NCI-H446 (cell line): ENCODE measurements around the gene THAP11.
"Not testable (repeated sequence)": the region's sequence is repeated elsewhere in the genome, so short reads cannot be mapped to it uniquely, and the experiment has no call there.

ENCODE experiments used
- DNase-seq, 2 experiments: peaks; one replicate each; lab custom pipeline; 2025; lab: John Stamatoyannopoulos, UW

THAP11 gene

DNA sequence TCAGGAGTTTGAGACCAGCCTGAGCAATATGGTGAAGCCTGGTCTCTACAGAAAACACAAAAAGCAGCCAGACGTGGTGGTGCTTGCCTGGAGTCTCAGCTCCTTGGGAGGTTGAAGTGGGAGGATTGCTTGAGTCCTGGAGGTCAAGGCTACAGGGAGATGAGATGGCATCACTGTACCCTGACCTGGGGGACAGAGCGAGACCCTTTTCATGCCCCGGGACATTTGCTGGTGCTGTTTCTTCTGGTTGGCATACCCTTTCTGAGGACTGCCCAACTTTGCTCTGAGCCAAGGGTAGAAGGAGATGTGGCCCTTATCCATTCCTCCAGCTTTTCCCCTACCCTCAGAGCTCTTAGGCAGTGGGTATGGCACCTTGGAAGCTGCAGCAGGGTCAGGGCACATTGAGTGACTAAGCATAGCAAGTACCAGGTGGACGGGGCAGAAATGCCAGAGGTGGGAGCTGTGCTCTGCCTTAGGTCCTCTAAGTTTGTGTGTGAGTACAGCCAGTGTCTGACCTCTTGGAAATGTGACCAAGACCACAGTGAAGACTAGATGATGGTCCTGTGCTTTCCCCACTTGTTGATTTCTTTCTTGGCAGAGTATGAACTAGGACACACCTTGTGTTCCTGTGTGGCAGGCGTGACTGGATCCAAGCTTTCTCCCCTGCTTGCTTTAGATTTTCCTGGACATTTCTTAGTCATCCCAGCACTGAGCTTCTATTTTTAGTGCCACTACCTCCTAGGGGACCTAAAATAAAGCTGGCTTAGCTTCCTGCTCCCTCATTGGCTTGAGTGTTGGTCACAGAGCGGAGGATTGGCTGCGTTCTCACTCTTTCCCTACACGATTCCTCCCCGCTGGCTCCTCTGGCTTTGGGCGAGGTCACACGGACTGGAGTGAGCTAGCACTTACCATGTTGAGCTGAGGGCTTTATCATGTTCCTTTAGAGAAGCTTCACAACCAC is 20.8 kb downstream of the THAP11 start:
- no peak for DNase-seq

- DNase-seq, result not testable (repeated sequence)
Measured at GRCh38 chr16:67864044-67864443, 21.9 kb downstream of the THAP11 start.

- no peak for DNase-seq
Measured at GRCh38 chr16:67864594-67864993, 22.5 kb downstream of the THAP11 start.

GRCh38 chr16:67865318-67865717 is 23.2 kb downstream of the THAP11 start:
- peak in 1 of 2 experiments; percentile 0 for DNase-seq

DNA sequence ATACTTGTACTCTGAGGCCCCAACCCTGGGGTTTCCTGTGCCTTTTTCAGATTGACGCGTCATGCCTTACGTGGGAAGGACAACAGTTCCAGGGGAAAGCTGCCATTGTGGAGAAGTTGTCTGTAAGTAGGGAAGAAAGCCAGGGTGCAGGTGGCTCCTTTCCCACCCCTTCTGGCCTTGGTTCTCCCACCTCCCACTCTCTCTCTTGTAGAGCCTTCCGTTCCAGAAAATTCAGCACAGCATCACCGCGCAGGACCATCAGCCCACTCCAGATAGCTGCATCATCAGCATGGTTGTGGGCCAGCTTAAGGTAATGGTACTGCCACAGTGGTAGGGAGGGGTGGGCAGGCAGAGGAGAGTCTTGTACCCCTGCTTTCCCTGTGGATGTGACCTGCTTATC is 26.2 kb downstream of the THAP11 start:
- DNase-seq, result no peak

GRCh38 chr16:67869653-67870052 is 27.5 kb downstream of the THAP11 start:
- no peak for DNase-seq

GRCh38 chr16:67871256-67871655 is 29.1 kb downstream of the THAP11 start:
- DNase-seq, result no peak

DNA sequence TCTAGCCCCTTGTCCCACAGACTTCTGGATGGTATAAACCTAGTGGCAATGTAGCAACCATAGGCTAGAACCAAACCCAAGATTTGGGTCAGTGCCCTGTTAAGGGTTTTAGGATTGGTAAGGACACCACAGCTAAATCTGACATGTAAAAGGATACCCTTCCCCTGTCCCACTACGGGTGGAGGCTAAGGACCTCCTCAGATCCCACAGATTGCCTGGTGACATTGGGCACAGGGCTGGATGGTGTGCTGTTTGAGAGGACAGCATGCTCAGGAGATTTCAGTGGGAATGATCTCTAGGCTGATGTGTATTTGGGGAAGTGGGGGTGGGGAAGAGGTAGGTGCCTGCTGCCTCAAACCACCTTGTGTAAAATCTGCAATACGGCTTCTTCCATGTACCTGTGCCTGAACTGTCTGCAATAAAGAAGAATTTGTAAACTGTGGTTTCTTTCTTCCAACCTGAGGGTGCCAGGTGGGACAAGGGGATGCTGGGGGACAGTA is 30.1 kb downstream of the THAP11 start:
- DNase-seq, result no peak

- peak in 1 of 2 experiments; percentile 58 for DNase-seq
Measured at GRCh38 chr16:67872631-67873434, 30.7 kb downstream of the THAP11 start, which contains the start of gene EDC4. TSS of gene EDC4 (plus strand) at chr16:67873052. CDS start at chr16:67873262, 210 bp downstream.

GRCh38 chr16:67873435-67874370 is 31.6 kb downstream of the THAP11 start:
- no peak for DNase-seq

GRCh38 chr16:67874372-67874771 is 32.3 kb downstream of the THAP11 start:
- DNase-seq, result no peak

- no peak for DNase-seq
Measured at GRCh38 chr16:67877064-67877463, 34.9 kb downstream of the THAP11 start.

DNA sequence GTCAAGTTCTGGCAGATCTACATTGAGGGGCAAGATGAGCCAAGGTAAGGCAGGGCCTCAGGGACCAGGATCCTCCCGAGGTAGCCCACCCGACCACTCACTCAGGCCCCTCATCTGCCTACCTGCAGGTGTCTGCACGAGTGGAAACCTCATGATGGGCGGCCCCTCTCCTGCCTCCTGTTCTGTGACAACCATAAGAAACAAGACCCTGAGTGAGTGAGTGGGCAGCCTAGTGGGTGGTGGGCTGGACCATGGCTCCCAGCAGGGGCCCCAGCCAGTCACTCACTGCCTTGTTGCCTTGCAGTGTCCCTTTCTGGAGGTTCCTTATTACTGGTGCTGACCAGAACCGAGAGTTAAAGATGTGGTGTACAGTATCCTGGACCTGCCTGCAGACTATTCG is 36.1 kb downstream of the THAP11 start:
- DNase-seq, result no peak

DNA sequence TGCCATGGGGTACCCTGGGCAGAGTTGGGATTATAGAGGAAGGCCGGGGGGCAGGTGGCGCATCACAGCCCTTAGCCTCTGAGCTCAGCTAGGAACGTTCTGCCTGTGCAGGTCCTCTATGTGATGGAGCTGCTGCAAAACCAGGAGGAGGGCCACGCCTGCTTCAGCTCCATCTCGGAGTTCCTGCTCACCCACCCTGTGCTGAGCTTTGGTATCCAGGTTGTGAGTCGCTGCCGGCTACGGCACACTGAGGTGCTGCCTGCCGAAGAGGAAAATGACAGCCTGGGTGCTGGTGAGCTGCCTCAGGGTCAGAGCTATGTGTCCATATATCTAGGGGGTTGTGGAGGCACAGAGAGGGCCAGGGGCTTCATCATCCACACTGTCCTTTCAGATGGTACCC is 36.7 kb downstream of the THAP11 start:
- DNase-seq, result no peak

DNA sequence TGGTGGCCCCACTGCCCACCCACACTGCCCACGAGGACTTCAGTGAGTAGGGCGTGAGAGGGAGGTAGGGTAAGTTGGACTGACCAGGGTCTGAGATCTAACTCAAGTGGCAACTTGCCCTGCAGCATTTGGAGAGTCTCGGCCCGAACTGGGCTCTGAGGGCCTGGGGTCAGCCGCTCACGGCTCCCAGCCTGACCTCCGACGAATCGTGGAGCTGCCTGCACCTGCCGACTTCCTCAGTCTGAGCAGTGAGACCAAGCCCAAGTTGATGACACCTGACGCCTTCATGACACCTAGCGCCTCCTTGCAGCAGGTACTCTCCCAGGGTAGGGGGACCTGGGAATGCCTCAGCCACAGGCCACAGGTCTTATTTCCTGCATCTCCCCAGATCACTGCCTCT is 37.3 kb downstream of the THAP11 start:
- no peak for DNase-seq

- no peak for DNase-seq
Measured at GRCh38 chr16:67879936-67880335, 37.8 kb downstream of the THAP11 start.

DNA sequence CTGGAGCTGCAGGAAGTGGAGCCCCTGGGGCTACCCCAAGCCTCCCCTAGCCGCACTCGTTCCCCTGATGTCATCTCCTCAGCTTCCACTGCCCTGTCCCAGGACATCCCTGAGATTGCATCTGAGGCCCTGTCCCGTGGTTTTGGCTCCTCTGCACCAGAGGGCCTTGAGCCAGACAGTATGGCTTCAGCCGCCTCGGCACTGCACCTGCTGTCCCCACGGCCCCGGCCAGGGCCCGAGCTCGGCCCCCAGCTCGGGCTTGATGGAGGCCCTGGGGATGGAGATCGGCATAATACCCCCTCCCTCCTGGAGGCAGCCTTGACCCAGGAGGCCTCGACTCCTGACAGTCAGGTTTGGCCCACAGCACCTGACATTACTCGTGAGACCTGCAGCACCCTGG is 38.5 kb downstream of the THAP11 start:
- no peak for DNase-seq

GRCh38 chr16:67881621-67882161 is 39.6 kb downstream of the THAP11 start:
- DNase-seq, result no peak

DNA sequence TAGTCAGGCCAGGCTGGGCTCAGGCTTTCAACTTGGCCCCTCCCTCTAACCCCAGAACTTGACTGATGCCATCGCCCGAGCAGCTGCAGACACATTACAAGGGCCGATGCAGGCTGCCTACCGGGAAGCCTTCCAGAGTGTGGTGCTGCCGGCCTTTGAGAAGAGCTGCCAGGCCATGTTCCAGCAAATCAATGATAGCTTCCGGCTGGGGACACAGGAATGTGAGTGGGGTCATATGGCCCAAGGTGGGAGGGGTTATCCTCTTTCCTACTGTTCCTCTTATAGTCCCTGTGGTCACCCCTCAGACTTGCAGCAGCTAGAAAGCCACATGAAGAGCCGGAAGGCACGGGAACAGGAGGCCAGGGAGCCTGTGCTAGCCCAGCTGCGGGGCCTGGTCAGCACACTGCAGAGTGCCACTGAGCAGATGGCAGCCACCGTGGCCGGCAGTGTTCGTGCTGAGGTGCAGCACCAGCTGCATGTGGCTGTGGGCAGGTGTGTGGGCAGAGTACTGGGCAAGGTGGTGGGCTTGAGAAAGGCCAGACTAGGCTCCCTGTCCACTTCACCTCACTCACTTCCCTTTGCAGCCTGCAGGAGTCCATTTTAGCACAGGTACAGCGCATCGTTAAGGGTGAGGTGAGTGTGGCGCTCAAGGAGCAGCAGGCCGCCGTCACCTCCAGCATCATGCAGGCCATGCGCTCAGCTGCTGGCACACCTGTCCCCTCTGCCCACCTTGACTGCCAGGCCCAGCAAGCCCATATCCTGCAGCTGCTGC is 40.4 kb downstream of the THAP11 start:
- no peak for DNase-seq

DNA sequence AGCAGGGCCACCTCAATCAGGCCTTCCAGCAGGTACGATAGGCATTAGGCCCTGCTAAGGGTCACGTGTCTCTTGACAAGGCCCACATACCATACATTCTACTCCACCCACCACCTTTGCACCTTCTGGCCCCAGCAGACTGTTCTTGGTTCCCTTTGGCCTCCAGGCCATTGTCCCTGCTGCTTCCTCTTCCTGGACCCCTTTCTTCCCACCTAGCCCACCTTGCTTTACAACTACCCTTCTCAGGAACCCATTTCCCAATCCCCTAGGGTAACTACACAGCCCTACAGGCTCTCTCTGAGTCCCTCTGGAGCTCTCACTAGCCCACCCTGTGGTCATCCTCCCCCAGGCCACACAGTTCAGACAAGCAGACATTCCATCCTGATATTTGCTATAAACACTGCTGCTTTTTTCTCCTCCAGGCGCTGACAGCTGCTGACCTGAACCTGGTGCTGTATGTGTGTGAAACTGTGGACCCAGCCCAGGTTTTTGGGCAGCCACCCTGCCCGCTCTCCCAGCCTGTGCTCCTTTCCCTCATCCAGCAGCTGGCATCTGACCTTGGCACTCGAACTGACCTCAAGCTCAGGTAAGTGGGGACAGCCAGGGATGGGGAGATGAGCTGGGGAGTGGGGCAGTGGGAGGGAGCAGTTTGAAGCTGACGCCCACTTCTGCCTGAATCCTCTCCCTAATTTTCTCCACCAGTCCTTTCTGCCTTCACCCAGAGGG is 41.2 kb downstream of the THAP11 start:
- no peak for DNase-seq
